HG02588 (cell line): ENCODE data around the gene POLR3E.

Experiments used
- ATAC-seq: cut with Tn5 transposase; IDR thresholded peaks from one replicate; pipeline ENCODE4 v1.9.1; 2021; ENCODE audit warnings: mild to moderate bottlenecking, moderate library complexity; ENCODE audit not compliant: unreplicated experiment

The POLR3E gene

GRCh38 chr16:22297114-22297870, at the start of gene POLR3E:
Gene POLR3E (plus strand): TSS chr16:22297409. CDS start chr16:22302969, 5,560 bp downstream.
- ATAC-seq, result peak; percentile 75

GRCh38 chr16:22250522-22250921, 46.7 kb upstream of the POLR3E start:
- no peak for ATAC-seq

GRCh38 chr16:22252317-22252716, 44.9 kb upstream of the POLR3E start:
- ATAC-seq, result no peak

- ATAC-seq, result no peak
These were observed 43.9 kb upstream of the POLR3E start for GRCh38 chr16:22253272-22253671.

- ATAC-seq, result no peak
These were observed 41.9 kb upstream of the POLR3E start for GRCh38 chr16:22255335-22255734.

- ATAC-seq, result no peak
These were observed 39.8 kb upstream of the POLR3E start for GRCh38 chr16:22257440-22257839.

GRCh38 chr16:22260490-22260889, 36.7 kb upstream of the POLR3E start:
- ATAC-seq, result no peak

- ATAC-seq, result no peak
These were observed 34.7 kb upstream of the POLR3E start for GRCh38 chr16:22262460-22262859.

- no peak for ATAC-seq
These were observed 32.4 kb upstream of the POLR3E start for GRCh38 chr16:22264786-22265185.

- no peak for ATAC-seq
These were observed 31.9 kb upstream of the POLR3E start for GRCh38 chr16:22265351-22265750.

- ATAC-seq, result no peak
These were observed 30.7 kb upstream of the POLR3E start for GRCh38 chr16:22266546-22266945.

GRCh38 chr16:22267764-22268163, 29.4 kb upstream of the POLR3E start:
- no peak for ATAC-seq

GRCh38 chr16:22270525-22270924, 26.7 kb upstream of the POLR3E start:
- ATAC-seq, result no peak

GRCh38 chr16:22272870-22273650, 24.1 kb upstream of the POLR3E start:
- ATAC-seq, result no peak

- no peak for ATAC-seq
These were observed 22.3 kb upstream of the POLR3E start for GRCh38 chr16:22274916-22275315.

- ATAC-seq, result no peak
These were observed 18.6 kb upstream of the POLR3E start for GRCh38 chr16:22278441-22279230.

- no peak for ATAC-seq
These were observed 14.8 kb upstream of the POLR3E start for GRCh38 chr16:22282254-22282892.

- no peak for ATAC-seq
These were observed 12.6 kb upstream of the POLR3E start for GRCh38 chr16:22284637-22285036.

GRCh38 chr16:22285080-22285479, 12.1 kb upstream of the POLR3E start:
- ATAC-seq, result no peak

- no peak for ATAC-seq
These were observed 6.2 kb upstream of the POLR3E start for GRCh38 chr16:22291020-22291419.

GRCh38 chr16:22291860-22292318, 5.3 kb upstream of the POLR3E start:
- no peak for ATAC-seq
